Fibroblast of lung (primary cell): ENCODE data around the gene COL5A3.

Experiments
- EZH2 ChIP-seq: IDR thresholded peaks from 2 replicates; pipeline ENCODE4 v1.5.1; 2012; ENCODE audit warnings: low read length, control low read depth, mild to moderate bottlenecking; ENCODE audit errors: missing control alignments
- TF ChIP-seq, protein P1 (sequence below), 2 donors: IDR thresholded peaks in 1 of 2; conservative IDR thresholded peaks in 1 of 2; 1 replicate in 1 of 2; 2 replicates in 1 of 2; pipeline ENCODE4 v1.5.1; 2011 to 2012; ENCODE audit warnings: low read length in 2 of 2, control low read depth in 1 of 2, inconsistent platforms in 1 of 2, low read depth in 1 of 2, mild to moderate bottlenecking in 1 of 2

DNA sequence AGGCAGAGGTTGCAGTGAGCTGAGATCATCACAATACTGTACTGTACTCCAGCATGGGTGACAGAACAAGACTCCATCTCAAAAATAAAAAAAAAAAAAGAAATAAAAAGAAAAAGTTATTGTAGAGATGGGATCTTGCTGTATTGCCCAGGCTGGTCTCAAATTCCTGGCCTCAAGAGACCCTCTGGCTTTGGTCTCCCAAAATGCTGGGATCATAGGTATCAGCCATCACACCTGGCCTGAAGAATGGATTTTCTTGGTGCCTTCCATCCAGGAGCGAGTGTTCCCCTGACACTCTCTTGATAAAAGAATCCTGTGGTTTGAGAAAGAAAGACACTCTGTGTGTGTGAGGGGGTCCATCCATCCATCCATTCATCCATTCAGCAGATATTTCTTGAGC is 78.7 kb downstream of the COL5A3 start:
- TF ChIP-seq, protein P1, sequence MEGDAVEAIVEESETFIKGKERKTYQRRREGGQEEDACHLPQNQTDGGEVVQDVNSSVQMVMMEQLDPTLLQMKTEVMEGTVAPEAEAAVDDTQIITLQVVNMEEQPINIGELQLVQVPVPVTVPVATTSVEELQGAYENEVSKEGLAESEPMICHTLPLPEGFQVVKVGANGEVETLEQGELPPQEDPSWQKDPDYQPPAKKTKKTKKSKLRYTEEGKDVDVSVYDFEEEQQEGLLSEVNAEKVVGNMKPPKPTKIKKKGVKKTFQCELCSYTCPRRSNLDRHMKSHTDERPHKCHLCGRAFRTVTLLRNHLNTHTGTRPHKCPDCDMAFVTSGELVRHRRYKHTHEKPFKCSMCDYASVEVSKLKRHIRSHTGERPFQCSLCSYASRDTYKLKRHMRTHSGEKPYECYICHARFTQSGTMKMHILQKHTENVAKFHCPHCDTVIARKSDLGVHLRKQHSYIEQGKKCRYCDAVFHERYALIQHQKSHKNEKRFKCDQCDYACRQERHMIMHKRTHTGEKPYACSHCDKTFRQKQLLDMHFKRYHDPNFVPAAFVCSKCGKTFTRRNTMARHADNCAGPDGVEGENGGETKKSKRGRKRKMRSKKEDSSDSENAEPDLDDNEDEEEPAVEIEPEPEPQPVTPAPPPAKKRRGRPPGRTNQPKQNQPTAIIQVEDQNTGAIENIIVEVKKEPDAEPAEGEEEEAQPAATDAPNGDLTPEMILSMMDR (conservative IDR thresholded peaks at IDR 0.05 in 1 of 2, IDR thresholded peaks at IDR 0.05 in 1 of 2; ENCODE audit: low read depth in 1 of 2, low read length in 2 of 2): no peak
- no peak for TF ChIP-seq EZH2
